WTC11 (cell line): ENCODE data around the gene P3H4. TPM values are rescaled to one million over a fixed set of nuclear protein-coding genes. Genes with fewer than 3 reads are reported as not detected.

Experiments used
- ATAC-seq: fragments of 200-7000 bp; cut with Tn5 transposase; 2 replicates; pipeline ENCODE4 v1.10.0; 2021; ENCODE audit warnings: mild to moderate bottlenecking, moderate library complexity
- CTCF ChIA-PET: fragments of 300-600 bp; sonication (Branson Sonifier 250); formaldehyde crosslinking; loops from one replicate; lab custom pipeline; 2021; ENCODE audit warnings: antibody characterized with exemption; lab: Charles Lee
- POLR2A ChIA-PET: fragments of 350-600 bp; sonication (Branson Sonifier 250); formaldehyde crosslinking; loops from one replicate; lab custom pipeline; 2021; ENCODE audit warnings: antibody characterized with exemption; lab: Charles Lee
- DNase-seq: peaks from one replicate; pipeline ENCODE4 v3.0.0; 2021; ENCODE audit warnings: low spot score
- H3K27ac Mint-ChIP-seq: 2 replicates; pipeline ENCODE4 v1.8.0; 2021; ENCODE audit warnings: mixed read lengths
- H3K27me3 Mint-ChIP-seq: 2 replicates; pipeline ENCODE4 v1.8.0; 2021; ENCODE audit warnings: low read depth, mild to moderate bottlenecking, moderate library complexity, mixed read lengths
- H3K36me3 Mint-ChIP-seq: 2 replicates; pipeline ENCODE4 v1.8.0; 2021; ENCODE audit warnings: mixed read lengths
- H3K4me1 Mint-ChIP-seq: 2 replicates; pipeline ENCODE4 v1.8.0; 2022; ENCODE audit warnings: mixed read lengths
- H3K4me3 Mint-ChIP-seq: 2 replicates; pipeline ENCODE4 v1.8.0; 2021; ENCODE audit warnings: mild to moderate bottlenecking, moderate library complexity, mixed read lengths
- H3K9me3 Mint-ChIP-seq: 2 replicates; pipeline ENCODE4 v1.8.0; 2021; ENCODE audit warnings: mixed read lengths
- E2F4 ChIP-seq: sonication (generic); formaldehyde crosslinking; IDR thresholded peaks from 2 replicates; pipeline ENCODE4 v1.8.1; 2022; ENCODE audit warnings: low read depth, mild to moderate bottlenecking, moderate library complexity, missing genetic modification reagents, borderline replicate concordance
- ESRRA ChIP-seq: sonication (generic); formaldehyde crosslinking; IDR thresholded peaks from 2 replicates; pipeline ENCODE4 v1.8.1; 2022; ENCODE audit warnings: mild to moderate bottlenecking, missing genetic modification reagents, borderline replicate concordance
- FOXJ3 ChIP-seq: sonication (generic); formaldehyde crosslinking; IDR thresholded peaks from 2 replicates; pipeline ENCODE4 v1.9.0; 2021; ENCODE audit warnings: missing genetic modification reagents, mild to moderate bottlenecking, borderline replicate concordance
- FOXP4 ChIP-seq: sonication (generic); formaldehyde crosslinking; IDR thresholded peaks from 2 replicates; pipeline ENCODE4 v1.8.0; 2022; ENCODE audit warnings: mild to moderate bottlenecking, missing genetic modification reagents
- GRHL2 ChIP-seq: fragments of 250-450 bp; sonication (Bioruptor Pico); IDR thresholded peaks from 2 replicates; pipeline ENCODE4 v1.8.0; 2022; ENCODE audit warnings: mild to moderate bottlenecking, moderate library complexity; ENCODE audit not compliant: insufficient replicate concordance, severe bottlenecking
- JAZF1 ChIP-seq: fragments of 250-450 bp; sonication (Bioruptor Pico); IDR thresholded peaks from 2 replicates; pipeline ENCODE4 v1.9.0; 2021; ENCODE audit warnings: moderate library complexity, mild to moderate bottlenecking, inconsistent platforms
- KAT7 ChIP-seq: sonication (generic); formaldehyde crosslinking; IDR thresholded peaks from 2 replicates; pipeline ENCODE4 v1.8.1; 2023; ENCODE audit warnings: missing genetic modification reagents, mild to moderate bottlenecking, borderline replicate concordance
- MLX ChIP-seq: sonication (generic); formaldehyde crosslinking; IDR thresholded peaks from 2 replicates; pipeline ENCODE4 v1.8.1; 2023; ENCODE audit warnings: mild to moderate bottlenecking, missing genetic modification reagents, moderate library complexity
- MXD4 ChIP-seq: fragments of 250-450 bp; sonication (Bioruptor Pico); IDR thresholded peaks from 2 replicates; pipeline ENCODE4 v1.8.0; 2021; ENCODE audit warnings: mild to moderate bottlenecking, moderate library complexity, borderline replicate concordance
- MYBL2 ChIP-seq: sonication (generic); formaldehyde crosslinking; IDR thresholded peaks from 2 replicates; pipeline ENCODE4 v1.8.1; 2023; ENCODE audit warnings: mild to moderate bottlenecking, moderate library complexity, missing genetic modification reagents
- NFYB ChIP-seq: sonication (generic); formaldehyde crosslinking; conservative IDR thresholded peaks from 2 replicates; pipeline ENCODE4 v1.8.0; 2022; ENCODE audit warnings: low read depth, missing genetic modification reagents
- NR2C2 ChIP-seq: sonication (generic); formaldehyde crosslinking; IDR thresholded peaks from 2 replicates; pipeline ENCODE4 v1.8.0; 2022; ENCODE audit warnings: mild to moderate bottlenecking, missing genetic modification reagents
- NR3C1 ChIP-seq: sonication (generic); formaldehyde crosslinking; conservative IDR thresholded peaks from 2 replicates; pipeline ENCODE4 v1.8.1; 2023; ENCODE audit warnings: low read depth, mild to moderate bottlenecking, missing genetic modification reagents
- SMAD4 ChIP-seq: sonication (generic); formaldehyde crosslinking; IDR thresholded peaks from 2 replicates; pipeline ENCODE4 v1.8.0; 2022; ENCODE audit warnings: mild to moderate bottlenecking, missing genetic modification reagents
- TCF7 ChIP-seq: sonication (generic); formaldehyde crosslinking; IDR thresholded peaks from 2 replicates; pipeline ENCODE4 v1.8.0; 2022; ENCODE audit warnings: mild to moderate bottlenecking, low read depth, missing genetic modification reagents, moderate library complexity
- TEAD1 ChIP-seq: sonication (generic); formaldehyde crosslinking; IDR thresholded peaks from 2 replicates; pipeline ENCODE4 v1.8.0; 2022; ENCODE audit warnings: mild to moderate bottlenecking, missing genetic modification reagents
- ZMAT4 ChIP-seq: fragments of 250-450 bp; sonication (Bioruptor Pico); IDR thresholded peaks from 2 replicates; pipeline ENCODE4 v1.9.0; 2021; ENCODE audit warnings: mild to moderate bottlenecking
- ZNF219 ChIP-seq: sonication (generic); formaldehyde crosslinking; IDR thresholded peaks from 2 replicates; pipeline ENCODE4 v1.8.0; 2023; ENCODE audit warnings: missing genetic modification reagents, mild to moderate bottlenecking, borderline replicate concordance
- ZNF512 ChIP-seq: sonication (generic); formaldehyde crosslinking; IDR thresholded peaks from 2 replicates; pipeline ENCODE4 v1.8.1; 2022; ENCODE audit warnings: missing genetic modification reagents, borderline replicate concordance
- total RNA-seq: library from RNA; stranded (reverse); gene quantifications from 3 replicates; pipeline ENCODE4 v1.2.3, GENCODE V29; 2021
- TF ChIP-seq, protein P1 (sequence below): sonication (generic); formaldehyde crosslinking; IDR thresholded peaks from 2 replicates; pipeline ENCODE4 v1.8.1; 2023; ENCODE audit warnings: mild to moderate bottlenecking, moderate library complexity, missing genetic modification reagents
- TF ChIP-seq, protein P2 (sequence below): fragments of 250-450 bp; sonication (Bioruptor Pico); IDR thresholded peaks from 2 replicates; pipeline ENCODE4 v1.9.0; 2021; ENCODE audit warnings: moderate library complexity, mild to moderate bottlenecking, inconsistent platforms, borderline replicate concordance

The P3H4 gene
- total RNA-seq, 1 experiment from 2014 or later: 32.1 TPM

- peak overlapping the region; percentile 98 for H3K4me3 Mint-ChIP-seq
- ATAC-seq: no peak
- peaks cover 7% of the 10 kb centered on the region for H3K27me3 Mint-ChIP-seq
- H3K9me3 Mint-ChIP-seq: no peaks in the 10 kb centered on the region
- no peak for TF ChIP-seq FOXP4
- TF ChIP-seq MXD4 (CRISPR knock-in tag): no peak
- TF ChIP-seq TEAD1 (CRISPR knock-in tag): no peak
- no peak for TF ChIP-seq KAT7
- TF ChIP-seq NFYB (CRISPR knock-in tag): no peak
- TF ChIP-seq ZNF219 (CRISPR knock-in tag): no peak
- no peak for TF ChIP-seq ZMAT4
- TF ChIP-seq JAZF1: no peak
- TF ChIP-seq GRHL2: no peak
- POLR2A ChIA-PET: interaction anchor here (4.3 kb wide), 1 partner anchor 29 kb away, joined by 62 read pairs; the partner anchor contains the start of gene JUP
- CTCF ChIA-PET: interaction anchor here (1.5 to 4.6 kb wide), 3 partner anchors 12 to 76 kb away, joined by 5 to 91 read pairs (median 46); partner anchors contain the start of gene JUP
- H3K27ac Mint-ChIP-seq: peak overlapping the region; percentile 60; the same call in 1 of the 2 replicates
- peaks cover 32% of the 10 kb centered on the region for H3K4me1 Mint-ChIP-seq
- peaks cover 22% of the 10 kb centered on the region for H3K36me3 Mint-ChIP-seq
- no peak for DNase-seq
Measured at GRCh38 chr17:41813699-41814124, 2.0 kb upstream of the P3H4 start.

- H3K36me3 Mint-ChIP-seq: peaks cover 22% of the 10 kb centered on the region
- POLR2A ChIA-PET: interaction anchor here (1.0 to 4.3 kb wide), 4 partner anchors 28 to 124 kb away, joined by 3 to 62 read pairs (median 6); partner anchors contain the start of genes EIF1, HAP1 and JUP
- no peak for TF ChIP-seq MYBL2 (CRISPR knock-in tag)
- TF ChIP-seq, protein P1, sequence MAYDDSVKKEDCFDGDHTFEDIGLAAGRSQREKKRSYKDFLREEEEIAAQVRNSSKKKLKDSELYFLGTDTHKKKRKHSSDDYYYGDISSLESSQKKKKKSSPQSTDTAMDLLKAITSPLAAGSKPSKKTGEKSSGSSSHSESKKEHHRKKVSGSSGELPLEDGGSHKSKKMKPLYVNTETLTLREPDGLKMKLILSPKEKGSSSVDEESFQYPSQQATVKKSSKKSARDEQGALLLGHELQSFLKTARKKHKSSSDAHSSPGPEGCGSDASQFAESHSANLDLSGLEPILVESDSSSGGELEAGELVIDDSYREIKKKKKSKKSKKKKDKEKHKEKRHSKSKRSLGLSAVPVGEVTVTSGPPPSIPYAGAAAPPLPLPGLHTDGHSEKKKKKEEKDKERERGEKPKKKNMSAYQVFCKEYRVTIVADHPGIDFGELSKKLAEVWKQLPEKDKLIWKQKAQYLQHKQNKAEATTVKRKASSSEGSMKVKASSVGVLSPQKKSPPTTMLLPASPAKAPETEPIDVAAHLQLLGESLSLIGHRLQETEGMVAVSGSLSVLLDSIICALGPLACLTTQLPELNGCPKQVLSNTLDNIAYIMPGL (CRISPR knock-in tag): 0 out of 2 replicates have a peak, but pooled peaks have one; percentile 6
Measured at GRCh38 chr17:41813152-41813680, 1.5 kb upstream of the P3H4 start.

DNA sequence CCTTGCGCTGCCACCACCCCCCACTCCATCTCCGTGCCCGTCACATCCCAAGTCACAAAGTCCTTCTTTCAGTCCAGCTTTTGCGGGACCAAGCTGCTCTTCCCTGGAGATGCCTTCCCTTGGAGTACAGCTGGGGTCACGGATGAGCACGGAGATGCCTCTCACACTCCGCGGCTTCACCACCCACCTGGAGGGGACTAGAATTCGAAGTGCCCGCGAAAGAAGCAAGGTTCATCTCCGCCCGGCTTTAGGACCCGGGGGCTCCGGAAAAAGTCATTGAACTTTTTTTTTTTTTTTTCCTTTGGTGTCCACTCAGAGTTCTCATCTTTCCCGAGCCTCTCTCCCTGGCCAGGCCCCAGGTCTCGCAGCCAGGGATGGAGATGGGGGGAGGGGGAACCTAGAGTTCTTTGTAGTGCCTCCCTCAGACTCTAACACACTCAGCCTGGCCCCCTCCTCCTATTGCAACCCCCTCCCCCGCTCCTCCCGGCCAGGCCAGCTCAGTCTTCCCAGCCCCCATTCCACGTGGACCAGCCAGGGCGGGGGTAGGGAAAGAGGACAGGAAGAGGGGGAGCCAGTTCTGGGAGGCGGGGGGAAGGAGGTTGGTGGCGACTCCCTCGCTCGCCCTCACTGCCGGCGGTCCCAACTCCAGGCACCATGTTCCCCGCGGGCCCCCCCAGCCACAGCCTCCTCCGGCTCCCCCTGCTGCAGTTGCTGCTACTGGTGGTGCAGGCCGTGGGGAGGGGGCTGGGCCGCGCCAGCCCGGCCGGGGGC lies 817 bp upstream of the P3H4 start, which contains the start of gene FKBP10:
Gene FKBP10, plus strand, starts transcription at position 624 of the 771 bp plus-strand sequence. Its CDS starts 31 bp downstream, at position 655.
- DNase-seq: peak; percentile 90
- ChIA-PET CTCF (interaction anchor here (0.6 to 4.6 kb wide), 8 partner anchors 11 to 262 kb away, joined by 3 to 91 read pairs (median 6); partner anchors contain the start of genes JUP and KLHL11), POLR2A (interaction anchor here (0.6 to 4.3 kb wide), 8 partner anchors 25 to 204 kb away, joined by 3 to 62 read pairs (median 4); partner anchors contain the start of genes DNAJC7, EIF1, HAP1 and JUP)
- H3K4me1 Mint-ChIP-seq: peaks cover 24% of the 10 kb centered on the region
- H3K27ac Mint-ChIP-seq: peak within 1 kb of the TSS; percentile 95
- peaks cover 7% of the 10 kb centered on the region for H3K27me3 Mint-ChIP-seq
- H3K9me3 Mint-ChIP-seq: no peaks in the 10 kb centered on the region
- H3K36me3 Mint-ChIP-seq: peaks cover 16% of the 10 kb centered on the region
- ATAC-seq: peak; percentile 72
- peak within 1 kb of the TSS; percentile 98 for H3K4me3 Mint-ChIP-seq
- TF ChIP-seq NR2C2 (CRISPR knock-in tag) (no peak), TCF7 (CRISPR knock-in tag) (no peak), E2F4 (CRISPR knock-in tag) (no peak), NR3C1 (no peak), MLX (CRISPR knock-in tag) (no peak), MYBL2 (CRISPR knock-in tag) (peak; percentile 38; the same call in 1 of the 2 replicates), ESRRA (no peak), SMAD4 (CRISPR knock-in tag) (no peak), ZNF512 (CRISPR knock-in tag) (no peak), FOXJ3 (CRISPR knock-in tag) (no peak)
- TF ChIP-seq, protein P2, sequence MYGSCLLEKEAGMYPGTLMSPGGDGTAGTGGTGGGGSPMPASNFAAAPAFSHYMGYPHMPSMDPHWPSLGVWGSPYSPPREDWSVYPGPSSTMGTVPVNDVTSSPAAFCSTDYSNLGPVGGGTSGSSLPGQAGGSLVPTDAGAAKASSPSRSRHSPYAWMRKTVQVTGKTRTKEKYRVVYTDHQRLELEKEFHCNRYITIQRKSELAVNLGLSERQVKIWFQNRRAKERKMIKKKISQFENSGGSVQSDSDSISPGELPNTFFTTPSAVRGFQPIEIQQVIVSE (CRISPR knock-in tag): no peak

More at GRCh38 chr17:41813152-41813680, 1.5 kb upstream of the P3H4 start:
- H3K27me3 Mint-ChIP-seq: peaks cover 7% of the 10 kb centered on the region
- CTCF ChIA-PET: interaction anchor here (0.9 to 4.6 kb wide), 5 partner anchors 11 to 76 kb away, joined by 3 to 91 read pairs (median 20); partner anchors contain the start of genes JUP and KLHL11
- H3K9me3 Mint-ChIP-seq: no peaks in the 10 kb centered on the region
- DNase-seq (no peak), ATAC-seq (peak; percentile 2)
- peak overlapping the region; percentile 98 for H3K4me3 Mint-ChIP-seq
- H3K4me1 Mint-ChIP-seq: peaks cover 28% of the 10 kb centered on the region
- H3K27ac Mint-ChIP-seq: peak overlapping the region; percentile 19; the same call in 1 of the 2 replicates
